NCI-H526 treated with DMSO at 0.1 percent for 48 hours (cell line): ENCODE measurements around the gene POLR1D.

ENCODE experiments used
- DNase-seq: peaks from one replicate; lab custom pipeline; 2025; lab: John Stamatoyannopoulos, UW

POLR1D gene

GRCh38 chr13:27638521-27638920, 16.8 kb downstream of the POLR1D start:
- DNase-seq: no peak

- no peak for DNase-seq
Observed at GRCh38 chr13:27639186-27639585, 17.5 kb downstream of the POLR1D start.

GRCh38 chr13:27641711-27642502, 20.2 kb downstream of the POLR1D start:
- DNase-seq: no peak

GRCh38 chr13:27643334-27644132, 21.8 kb downstream of the POLR1D start:
- DNase-seq: no peak

- no peak for DNase-seq
Observed at GRCh38 chr13:27644302-27644701, 22.6 kb downstream of the POLR1D start.

- DNase-seq: no peak
Observed at GRCh38 chr13:27650312-27650711, 28.6 kb downstream of the POLR1D start.

GRCh38 chr13:27654059-27654458, 32.4 kb downstream of the POLR1D start:
- DNase-seq: no peak

GRCh38 chr13:27654816-27655215, 33.1 kb downstream of the POLR1D start:
- no peak for DNase-seq

GRCh38 chr13:27657724-27658123, 36.0 kb downstream of the POLR1D start:
- DNase-seq: no peak

- DNase-seq: no peak
Observed at GRCh38 chr13:27658546-27658945, 36.9 kb downstream of the POLR1D start.

GRCh38 chr13:27659145-27659865, 37.6 kb downstream of the POLR1D start:
- peak; percentile 48 for DNase-seq

- no peak for DNase-seq
Observed at GRCh38 chr13:27660511-27660910, 38.8 kb downstream of the POLR1D start.

- DNase-seq: no peak
Observed at GRCh38 chr13:27661017-27661416, 39.3 kb downstream of the POLR1D start.

GRCh38 chr13:27662738-27663470, 41.2 kb downstream of the POLR1D start:
- DNase-seq: no peak

GRCh38 chr13:27663947-27664346, 42.3 kb downstream of the POLR1D start:
- no peak for DNase-seq

GRCh38 chr13:27665333-27665732, 43.6 kb downstream of the POLR1D start:
- DNase-seq: no peak

- DNase-seq: no peak
Observed at GRCh38 chr13:27665761-27666160, 44.1 kb downstream of the POLR1D start.

- DNase-seq: no peak
Observed at GRCh38 chr13:27666951-27667350, 45.3 kb downstream of the POLR1D start.

GRCh38 chr13:27667946-27668345, 46.3 kb downstream of the POLR1D start:
- DNase-seq: no peak

- no peak for DNase-seq
Observed at GRCh38 chr13:27670861-27671260, 49.2 kb downstream of the POLR1D start.

- no peak for DNase-seq
Observed at GRCh38 chr13:27672025-27672424, 50.3 kb downstream of the POLR1D start.
